Thymus (tissue), 14 donors: ENCODE data around the gene BNIP5. TPM values are rescaled to one million over a fixed set of nuclear protein-coding genes. Genes with fewer than 3 reads are reported as not detected.

ENCODE experiments used
- DNase-seq, 9 donors: peaks; one replicate each; pipeline ENCODE4 v3.0.0-alpha.2; 2013; ENCODE audit warnings: low spot score in 9 of 9, low read depth in 6 of 9, missing footprints in 1 of 9
- H3K27ac ChIP-seq, 2 donors: one replicate each; pipeline ENCODE4 v1.5.1; 2013; ENCODE audit warnings: control low read depth in 1 of 2, low read depth in 1 of 2, low read length in 1 of 2, mild to moderate bottlenecking in 1 of 2, moderate library complexity in 1 of 2
- H3K27me3 ChIP-seq, 2 donors: one replicate each; pipeline ENCODE4 v1.5.1; 2013; ENCODE audit warnings: low read length in 1 of 2; ENCODE audit not compliant: control insufficient read depth in 2 of 2, insufficient read depth in 1 of 2
- H3K36me3 ChIP-seq, 2 donors: one replicate each; pipeline ENCODE4 v1.5.1; 2013; ENCODE audit warnings: low read length in 1 of 2, mild to moderate bottlenecking in 1 of 2, moderate library complexity in 1 of 2; ENCODE audit not compliant: control insufficient read depth in 2 of 2, insufficient read depth in 2 of 2
- H3K4me1 ChIP-seq, 2 donors: one replicate each; pipeline ENCODE4 v1.5.1; 2013; ENCODE audit warnings: low read length in 2 of 2; ENCODE audit not compliant: control insufficient read depth in 2 of 2, insufficient read depth in 2 of 2
- H3K4me3 ChIP-seq, 2 donors: one replicate each; pipeline ENCODE4 v1.5.1; 2013; ENCODE audit warnings: low read length in 2 of 2, control low read depth in 1 of 2, mild to moderate bottlenecking in 1 of 2
- H3K9me3 ChIP-seq, 2 donors: one replicate each; pipeline ENCODE4 v1.5.1; 2013; ENCODE audit warnings: low read length in 1 of 2, mild to moderate bottlenecking in 1 of 2; ENCODE audit not compliant: control insufficient read depth in 2 of 2, insufficient read depth in 1 of 2
- WGBS: extraction: QIAGEN DNeasy Blood & Tissue Kit; methylation state at CpG from one replicate; pipeline ENCODE4 v1.1.7; 2013; 5-methylcytosine and 5-hydroxymethylcytosine counted together
- long read RNA-seq, 10 donors: transcript quantifications; one replicate each; lab custom pipeline, GENCODE V29; 2026
- polyA plus RNA-seq: library from polyadenylated mRNA; stranded (reverse); fragments of 200-250 nt; gene quantifications from one replicate; pipeline ENCODE4 v1.2.3, GENCODE V29; 2013
- total RNA-seq: library from RNA; stranded (reverse); fragments of 120-200 nt; gene quantifications from one replicate; pipeline ENCODE4 v1.2.4, GENCODE V29; 2013
- donor health status: healthy.

The BNIP5 gene
- total RNA-seq (0.14 TPM), polyA plus RNA-seq (0.23 TPM)
- long read RNA-seq, donor 1, result 0 reads
- long read RNA-seq, donor 2, result 0 reads
- long read RNA-seq, donor 3, result 0 reads
- long read RNA-seq, donor 4, result 0 reads
- long read RNA-seq, donor 5, result 0 reads
- long read RNA-seq, donor 6, result 0 reads
- long read RNA-seq, donor 7, result 0 reads
- long read RNA-seq, donor 8, result 0 reads
- long read RNA-seq, donor 9, result 0 reads
- long read RNA-seq, donor 10, result 0 reads

- 70% methylated on average over 3 of the region's 3 CpGs for WGBS
- Histone ChIP-seq H3K36me3 (no peaks in the 10 kb centered on the region), H3K9me3 (no peaks in the 10 kb centered on the region), H3K4me1 (peaks cover 0 to 7% of the 10 kb centered on the region in 2 donors), H3K4me3 (no peak within 1 kb of the TSS), H3K27me3 (peaks cover 0 to 66% of the 10 kb centered on the region in 2 donors), H3K27ac (no peak within 1 kb of the TSS)
- no peak for DNase-seq
Observed at GRCh38 chr6:36336779-36337241, at the start of gene BNIP5. Gene BNIP5 (minus strand): TSS chr6:36336888. CDS start chr6:36330690, 6,198 bp downstream.

- 94% methylated on average over 2 of the region's 2 CpGs for WGBS
- Histone ChIP-seq H3K4me3 (no peak overlapping the region), H3K4me1 (peaks cover 4 to 18% of the 10 kb centered on the region in 2 donors), H3K27ac (no peak overlapping the region), H3K27me3 (peaks cover 33 to 57% of the 10 kb centered on the region in 2 donors), H3K36me3 (no peaks in the 10 kb centered on the region), H3K9me3 (peaks cover 0 to 4% of the 10 kb centered on the region in 2 donors)
- no peak for DNase-seq
Observed at GRCh38 chr6:36384095-36384494, 47.4 kb upstream of the BNIP5 start.

GRCh38 chr6:36383606-36384005 is 46.9 kb upstream of the BNIP5 start:
- 86% methylated on average over 2 of the region's 2 CpGs for WGBS
- peaks cover 4 to 18% of the 10 kb centered on the region in 2 donors for H3K4me1 ChIP-seq
- H3K36me3 ChIP-seq, result no peaks in the 10 kb centered on the region
- DNase-seq, result no peak
- no peak overlapping the region for H3K27ac ChIP-seq
- H3K4me3 ChIP-seq, result no peak overlapping the region
- peaks cover 0 to 4% of the 10 kb centered on the region in 2 donors for H3K9me3 ChIP-seq
- H3K27me3 ChIP-seq, result peaks cover 29 to 52% of the 10 kb centered on the region in 2 donors

- Histone ChIP-seq H3K9me3 (peaks cover 0 to 4% of the 10 kb centered on the region in 2 donors), H3K4me1 (peaks cover 4 to 16% of the 10 kb centered on the region in 2 donors), H3K27ac (no peak overlapping the region), H3K27me3 (peaks cover 23 to 46% of the 10 kb centered on the region in 2 donors), H3K36me3 (no peaks in the 10 kb centered on the region), H3K4me3 (no peak overlapping the region)
- DNase-seq, result no peak
- 84% methylated on average over 4 of the region's 4 CpGs for WGBS
Observed at GRCh38 chr6:36382976-36383375, 46.3 kb upstream of the BNIP5 start.

- Histone ChIP-seq H3K36me3 (no peaks in the 10 kb centered on the region), H3K9me3 (no peaks in the 10 kb centered on the region)
Observed at GRCh38 chr6:36381502-36382389, 45.1 kb upstream of the BNIP5 start.

GRCh38 chr6:36380166-36380565 is 43.5 kb upstream of the BNIP5 start:
- no peak overlapping the region for H3K27ac ChIP-seq
- peaks cover under 1 to 18% of the 10 kb centered on the region in 2 donors for H3K27me3 ChIP-seq
- no peaks in the 10 kb centered on the region for H3K36me3 ChIP-seq
- no peaks in the 10 kb centered on the region for H3K4me1 ChIP-seq
- WGBS, result 93% methylated on average over 4 of the region's 4 CpGs
- no peaks in the 10 kb centered on the region for H3K9me3 ChIP-seq
- H3K4me3 ChIP-seq, result no peak overlapping the region
- no peak for DNase-seq

More at GRCh38 chr6:36381502-36382389, 45.1 kb upstream of the BNIP5 start:
- 92% methylated on average over 9 of the region's 9 CpGs for WGBS
- DNase-seq, result no peak
- Histone ChIP-seq H3K4me1 (peaks cover 3 to 5% of the 10 kb centered on the region in 2 donors), H3K4me3 (no peak overlapping the region), H3K27ac (no peak overlapping the region), H3K27me3 (peaks cover 13 to 34% of the 10 kb centered on the region in 2 donors)

- DNase-seq, result no peak
- no peaks in the 10 kb centered on the region for H3K9me3 ChIP-seq
- no peaks in the 10 kb centered on the region for H3K4me1 ChIP-seq
- peaks cover 0 to 10% of the 10 kb centered on the region in 2 donors for H3K27me3 ChIP-seq
- WGBS, result 90% methylated on average over 10 of the region's 10 CpGs
- no peak overlapping the region for H3K4me3 ChIP-seq
- no peak overlapping the region for H3K27ac ChIP-seq
- no peaks in the 10 kb centered on the region for H3K36me3 ChIP-seq
Observed at GRCh38 chr6:36378936-36379335, 42.2 kb upstream of the BNIP5 start.

- no peaks in the 10 kb centered on the region for H3K36me3 ChIP-seq
- H3K27me3 ChIP-seq, result peaks cover 0 to 9% of the 10 kb centered on the region in 2 donors
- no peak for DNase-seq
- H3K4me3 ChIP-seq, result no peak overlapping the region
- no peak overlapping the region for H3K27ac ChIP-seq
- 90% methylated on average over 4 of the region's 4 CpGs for WGBS
- no peaks in the 10 kb centered on the region for H3K9me3 ChIP-seq
- no peaks in the 10 kb centered on the region for H3K4me1 ChIP-seq
Observed at GRCh38 chr6:36378243-36378920, 41.7 kb upstream of the BNIP5 start.
